Thyroid gland (tissue), 4 donors: Measurements from ENCODE around the gene SCP2. TPM values are rescaled to one million over a fixed set of nuclear protein-coding genes. Genes with fewer than 3 reads are reported as not detected.

ENCODE experiments used
- DNase-seq, 2 donors: peaks; one replicate each; pipeline ENCODE4 v3.0.0-alpha.2; 2019
- H3K27ac ChIP-seq, 3 donors: fragments of 200-600 bp; sonication (generic); 1 replicate in 2 of 3; 2 replicates in 1 of 3; pipeline ENCODE4 v1.5.1; 2016 to 2019; ENCODE audit warnings: mild to moderate bottlenecking in 1 of 3, moderate library complexity in 1 of 3
- H3K27me3 ChIP-seq: fragments of 200-600 bp; sonication (generic); one replicate; pipeline ENCODE4 v1.5.1; 2019
- H3K36me3 ChIP-seq, 2 donors: fragments of 200-600 bp; sonication (generic); one replicate each; pipeline ENCODE4 v1.5.1; 2016 to 2019
- H3K4me1 ChIP-seq, 2 donors: fragments of 200-600 bp; sonication (generic); one replicate each; pipeline ENCODE4 v1.5.1; 2017 to 2019
- H3K4me3 ChIP-seq, 3 donors: fragments of 200-600 bp; sonication (generic); replicated peaks in 1 of 3; 1 replicate in 2 of 3; 2 replicates in 1 of 3; pipeline ENCODE4 v1.5.1; 2016; ENCODE audit warnings: mild to moderate bottlenecking in 1 of 3
- H3K9me3 ChIP-seq: fragments of 200-600 bp; sonication (generic); one replicate; pipeline ENCODE4 v1.5.1; 2017
- CTCF ChIP-seq, 6 experiments: fragments of 200-600 bp in 3 of 6; fragments of 450-650 bp in 3 of 6; sonication (generic) in 3 of 6; IDR thresholded peaks; one replicate each; pipeline ENCODE4 v1.5.1; 2016 to 2019; ENCODE audit warnings: antibody characterized with exemption in 6 of 6, mild to moderate bottlenecking in 2 of 6, inconsistent platforms in 1 of 6, moderate library complexity in 1 of 6
- POLR2A ChIP-seq, 2 donors: fragments of 450-650 bp; IDR thresholded peaks; one replicate each; pipeline ENCODE4 v1.6.1; 2017; ENCODE audit warnings: antibody characterized with exemption in 2 of 2, mild to moderate bottlenecking in 2 of 2, moderate library complexity in 1 of 2
- WGBS, 2 donors: methylation state at CpG; one replicate each; pipeline ENCODE4 v1.1.5; 2017; 5-methylcytosine and 5-hydroxymethylcytosine counted together
- intact Hi-C: fragments of 100-400 bp; cut with DNase I; formaldehyde crosslinking; loops from one replicate; pipeline ENCODE4 v1.15.1; 2023
- total RNA-seq, 4 donors: library from RNA; depleted of rRNA; stranded (reverse); fragments of >200 nt; gene quantifications; one replicate each; pipeline ENCODE4 v1.2.3, GENCODE V29; 2016

SCP2 gene
- total RNA-seq, 4 donors from 2014 or later = 114 to 181 (median 164) TPM

DNA sequence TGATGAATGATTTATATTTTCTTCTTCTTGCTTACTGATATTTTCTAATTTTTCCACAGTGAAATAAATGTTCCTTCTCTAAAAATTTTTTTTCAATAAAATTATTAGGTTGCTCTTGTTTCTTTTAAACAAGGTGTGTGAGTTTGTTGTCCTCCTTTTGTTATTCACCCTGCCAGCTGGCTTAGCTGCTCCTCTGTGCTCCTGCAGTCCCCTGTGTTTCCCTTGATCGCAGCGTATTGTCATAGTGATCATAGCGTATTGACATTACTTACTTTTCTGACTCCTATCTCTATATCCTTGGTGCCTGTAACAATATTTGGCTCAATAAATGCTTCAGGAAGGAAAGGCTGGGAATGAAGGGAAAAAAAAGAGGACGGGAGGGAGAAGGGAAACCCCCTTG, 110.1 kb downstream of the SCP2 start:
- TF ChIP-seq POLR2A (IDR thresholded peaks at IDR 0.05) (no peak), CTCF (IDR thresholded peaks at IDR 0.05) (no peak)
- H3K27ac ChIP-seq = no peak overlapping the region
- DNase-seq = no peak
- intact Hi-C loops = no loop called here
- no peaks in the 10 kb centered on the region for H3K9me3 ChIP-seq
- WGBS, 2 donors = 73 to 75% methylated on average over 4 of the region's 4 CpGs
- peaks cover 0 to 3% of the 10 kb centered on the region in 2 donors for H3K4me1 ChIP-seq
- no peaks in the 10 kb centered on the region for H3K27me3 ChIP-seq
- H3K4me3 ChIP-seq = no peak overlapping the region
- peaks cover 5 to 10% of the 10 kb centered on the region in 2 donors for H3K36me3 ChIP-seq

DNA sequence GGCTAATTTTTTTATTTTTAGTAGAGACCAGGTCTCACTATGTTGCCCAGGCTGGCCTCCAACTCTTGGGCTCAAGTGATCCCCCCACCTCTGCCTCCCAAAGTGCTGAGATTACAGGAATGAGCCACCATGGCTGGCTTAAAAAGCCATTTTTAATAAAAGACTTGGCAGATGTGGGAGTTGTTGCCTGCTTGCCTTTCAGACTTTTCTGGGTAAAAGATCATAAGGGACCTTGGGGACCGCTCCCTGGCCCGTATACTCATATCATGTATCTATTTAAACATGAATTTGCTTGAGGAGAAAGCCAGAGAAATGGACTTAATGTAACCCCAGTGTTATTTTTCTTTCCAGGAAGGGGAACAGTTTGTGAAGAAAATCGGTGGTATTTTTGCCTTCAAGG, 111.5 kb downstream of the SCP2 start:
- no peak for DNase-seq
- H3K36me3 ChIP-seq = peaks cover 5 to 10% of the 10 kb centered on the region in 2 donors
- no peak overlapping the region for H3K4me3 ChIP-seq
- no peak for TF ChIP-seq CTCF (IDR thresholded peaks at IDR 0.05)
- no peak for TF ChIP-seq POLR2A (IDR thresholded peaks at IDR 0.05)
- no peaks in the 10 kb centered on the region for H3K27me3 ChIP-seq
- intact Hi-C loops = no loop called here
- WGBS, 2 donors = 84 to 85% methylated on average over 3 of the region's 3 CpGs
- no peaks in the 10 kb centered on the region for H3K9me3 ChIP-seq
- H3K27ac ChIP-seq = peak overlapping the region in 2 of 3 donors; percentile 27 to 34
- peaks cover 0 to 3% of the 10 kb centered on the region in 2 donors for H3K4me1 ChIP-seq

DNA sequence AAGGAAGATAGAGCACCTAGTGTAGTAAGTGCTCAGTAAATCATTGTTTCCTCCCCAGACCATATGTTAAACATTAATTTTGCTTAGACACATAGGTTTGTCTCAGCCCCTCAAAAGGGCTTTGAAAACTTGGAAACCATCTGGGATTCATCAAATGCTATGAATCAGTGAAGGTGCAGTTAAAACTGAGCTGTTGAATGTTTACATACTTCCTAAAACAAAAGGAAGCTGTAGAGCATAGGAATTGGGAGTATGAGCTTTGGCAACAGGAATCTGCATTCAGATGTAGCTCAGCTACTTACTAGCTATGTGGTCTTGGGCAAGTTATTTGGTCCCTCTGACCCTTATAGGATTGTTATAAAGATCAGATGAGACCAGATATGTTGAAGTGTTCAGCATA, 116.2 kb downstream of the SCP2 start:
- intact Hi-C loops = no loop called here
- H3K9me3 ChIP-seq = no peaks in the 10 kb centered on the region
- TF ChIP-seq CTCF (IDR thresholded peaks at IDR 0.05) = no peak
- no peak for TF ChIP-seq POLR2A (IDR thresholded peaks at IDR 0.05)
- no peak overlapping the region for H3K27ac ChIP-seq
- peaks cover 0 to 9% of the 10 kb centered on the region in 2 donors for H3K4me1 ChIP-seq
- DNase-seq = no peak
- H3K27me3 ChIP-seq = no peaks in the 10 kb centered on the region
- H3K36me3 ChIP-seq = peaks cover 5 to 14% of the 10 kb centered on the region in 2 donors
- H3K4me3 ChIP-seq = no peak overlapping the region

DNA sequence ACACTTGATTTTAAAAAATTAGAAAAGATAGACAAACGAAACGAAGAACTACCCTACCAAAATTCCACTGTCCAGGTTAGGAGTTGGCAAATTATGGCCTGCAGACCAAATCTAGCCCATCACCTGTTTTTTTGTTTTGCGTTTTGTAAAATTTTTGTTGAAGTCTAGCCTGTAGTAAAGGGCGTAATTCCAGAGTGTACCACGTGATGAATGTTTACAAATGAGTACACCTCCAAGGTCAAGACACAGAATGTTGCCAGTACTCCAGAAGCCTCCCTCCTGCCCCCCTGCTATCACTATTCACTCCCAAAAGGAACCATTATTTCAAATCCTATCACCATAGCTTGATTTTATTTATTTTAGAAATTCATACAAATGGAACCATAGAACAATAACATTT, 117.8 kb downstream of the SCP2 start:
- intact Hi-C loops = no loop called here
- H3K27me3 ChIP-seq = no peaks in the 10 kb centered on the region
- no peak overlapping the region for H3K27ac ChIP-seq
- H3K36me3 ChIP-seq = peaks cover 0 to 9% of the 10 kb centered on the region in 2 donors
- no peaks in the 10 kb centered on the region for H3K9me3 ChIP-seq
- WGBS, 2 donors = 91 to 92% methylated on average over 5 of the region's 5 CpGs
- H3K4me1 ChIP-seq = peaks cover 0 to 13% of the 10 kb centered on the region in 2 donors
- no peak for TF ChIP-seq POLR2A (IDR thresholded peaks at IDR 0.05)
- TF ChIP-seq CTCF (IDR thresholded peaks at IDR 0.05) = no peak
- no peak overlapping the region for H3K4me3 ChIP-seq
- DNase-seq = no peak

DNA sequence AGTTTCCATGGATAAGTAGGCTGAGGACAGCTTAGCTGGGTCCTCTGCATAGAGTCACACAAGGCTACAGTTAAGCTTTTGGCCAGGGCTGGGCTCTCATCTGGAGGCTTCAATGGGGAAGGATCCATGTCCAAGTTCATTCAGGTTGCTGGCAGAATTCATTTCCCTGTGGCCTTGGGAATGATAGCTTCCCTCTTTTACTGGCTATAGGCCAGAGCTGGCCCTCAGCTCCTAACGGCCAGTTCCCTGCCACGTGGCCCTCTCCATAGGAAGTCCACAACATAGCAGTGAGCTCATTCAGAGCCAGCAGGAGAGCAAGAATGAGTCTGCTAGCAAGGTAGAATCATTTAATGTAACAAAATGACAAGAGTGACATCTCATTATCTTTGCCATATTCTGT, 119.9 kb downstream of the SCP2 start:
- no peak for TF ChIP-seq POLR2A (IDR thresholded peaks at IDR 0.05)
- TF ChIP-seq CTCF (IDR thresholded peaks at IDR 0.05) = no peak
- no peak for DNase-seq
- intact Hi-C loops = no loop called here
- Histone ChIP-seq H3K4me1 (peaks cover 0 to 15% of the 10 kb centered on the region in 2 donors), H3K27me3 (no peaks in the 10 kb centered on the region), H3K27ac (no peak overlapping the region), H3K36me3 (peaks cover 0 to 8% of the 10 kb centered on the region in 2 donors), H3K4me3 (no peak overlapping the region), H3K9me3 (no peaks in the 10 kb centered on the region)
- WGBS, 2 donors = 52 to 58% methylated on average over 2 of the region's 2 CpGs
